ENCODE measurements around the gene SLC26A8.
"Not testable (repeated sequence)": the region's sequence is repeated elsewhere in the genome, so short reads cannot be mapped to it uniquely, and the experiment has no call there.

Gene SLC26A8

DNA sequence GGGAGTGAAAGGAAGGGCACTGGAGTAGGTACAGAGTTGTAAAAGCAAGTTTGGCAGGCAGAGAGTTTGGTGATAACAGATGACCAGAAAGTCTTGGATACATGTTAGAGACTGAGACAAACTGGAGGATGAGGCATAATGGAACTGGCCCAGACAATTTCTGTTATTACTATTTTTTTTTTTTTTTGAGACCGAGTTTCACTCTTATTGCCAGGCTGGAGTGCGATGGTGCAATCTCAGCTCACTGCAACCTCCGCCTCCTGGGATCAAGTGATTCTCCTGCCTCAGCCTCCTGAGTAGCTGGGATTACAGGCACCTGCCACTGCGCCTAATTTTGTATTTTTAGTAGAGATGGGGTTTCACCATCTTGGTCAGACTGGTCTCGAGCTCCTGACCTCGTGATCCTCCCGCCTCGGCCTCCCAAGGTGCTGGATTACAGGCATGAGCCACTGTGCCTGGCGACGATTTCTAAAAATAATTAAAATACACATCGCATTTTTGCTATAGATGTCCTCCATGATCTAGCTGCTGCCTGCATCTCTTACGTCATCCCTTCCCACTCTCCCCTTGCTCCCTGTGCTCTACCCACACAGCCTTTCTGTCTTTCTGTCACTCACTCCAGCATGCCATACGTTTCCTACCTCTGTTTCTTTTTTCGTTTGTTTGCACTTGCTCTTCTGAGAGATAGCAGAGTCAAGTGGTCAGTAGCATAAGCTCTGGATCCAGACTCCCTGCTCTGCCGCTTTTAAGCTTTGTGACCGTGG is 26.7 kb upstream of the SLC26A8 start:
- DNase-seq = no peak

- DNase-seq = no peak
Observed at GRCh38 chr6:36050305-36050704, 25.9 kb upstream of the SLC26A8 start.

- no peak for DNase-seq
Observed at GRCh38 chr6:36049582-36049981, 25.1 kb upstream of the SLC26A8 start.

DNA sequence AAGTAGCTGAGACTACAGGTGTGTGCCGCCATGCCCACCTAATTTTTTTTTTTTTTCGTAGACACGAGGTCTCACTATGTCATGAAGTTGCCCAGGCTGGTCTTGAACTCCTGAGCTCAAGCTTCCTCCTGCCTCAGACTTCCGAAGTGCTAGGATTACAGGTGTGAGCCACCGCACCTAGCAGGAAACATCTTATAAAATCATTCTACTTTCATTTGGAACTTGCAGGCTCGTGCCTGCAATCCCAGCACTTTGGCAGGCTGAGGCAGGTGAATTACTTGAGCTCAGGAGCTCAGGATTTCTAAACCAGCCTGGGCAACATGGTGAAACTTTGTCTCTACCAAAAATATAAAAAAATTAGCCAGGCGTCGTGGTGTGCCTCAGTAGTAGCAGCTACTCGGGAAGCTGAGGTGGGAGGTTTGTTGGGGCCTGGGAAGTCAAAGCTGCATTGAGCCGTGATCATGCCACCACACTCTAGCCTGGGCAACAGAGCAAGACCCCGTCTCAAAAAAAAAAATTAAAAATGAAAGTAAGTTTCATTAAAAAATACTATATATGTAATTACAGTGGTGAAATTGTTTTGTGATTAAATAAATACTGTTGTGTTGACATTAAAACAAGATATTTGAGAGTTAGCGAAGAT is 18.3 kb upstream of the SLC26A8 start:
- no peak for DNase-seq

DNA sequence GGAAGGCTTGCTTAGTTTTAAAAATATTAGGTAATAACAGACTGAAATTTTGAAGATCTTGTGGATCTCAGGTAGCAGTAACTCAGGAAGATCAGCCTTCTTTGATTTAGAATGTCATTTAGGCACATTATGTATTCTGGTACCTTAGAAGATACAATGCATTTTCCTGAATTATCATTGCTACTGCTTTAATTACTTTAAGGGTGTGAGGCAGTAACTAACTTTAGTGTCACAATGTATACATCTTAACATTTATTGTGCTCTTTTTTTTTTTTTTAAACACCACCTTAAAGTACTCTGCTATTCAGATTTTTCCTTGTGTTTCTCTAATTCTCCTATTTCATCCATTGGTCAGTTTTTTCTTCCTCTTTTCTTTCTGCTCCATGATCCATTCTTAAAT is 16.5 kb upstream of the SLC26A8 start:
- DNase-seq = no peak

GRCh38 chr6:36039112-36039511 is 14.7 kb upstream of the SLC26A8 start:
- DNase-seq = no peak

- DNase-seq = no peak
Observed at GRCh38 chr6:36038120-36038876, 13.9 kb upstream of the SLC26A8 start.

GRCh38 chr6:36035225-36035624 is 10.8 kb upstream of the SLC26A8 start:
- no peak for DNase-seq

GRCh38 chr6:36034441-36034840 is 10.0 kb upstream of the SLC26A8 start:
- DNase-seq = no peak

DNA sequence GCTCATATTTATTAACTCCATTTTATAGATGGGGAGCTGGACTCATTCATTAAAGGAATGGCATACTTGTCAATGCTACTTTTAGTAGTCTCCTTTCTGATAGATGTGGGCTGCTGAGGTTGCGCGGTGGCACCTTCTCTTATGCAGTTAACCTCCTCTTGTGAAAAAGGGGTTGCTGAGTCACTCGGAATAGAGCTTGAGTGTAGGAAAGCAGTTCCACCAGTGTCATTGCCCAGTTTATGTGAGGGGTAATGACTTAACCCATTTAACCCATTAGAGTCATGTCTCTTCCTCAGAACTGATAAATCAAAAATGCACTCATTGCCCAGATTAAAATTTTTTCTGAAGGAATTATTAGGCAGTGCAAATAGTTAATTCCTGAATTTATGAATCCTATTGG is 9.5 kb upstream of the SLC26A8 start:
- DNase-seq = no peak

- DNase-seq = not testable (repeated sequence)
Observed at GRCh38 chr6:36033144-36033543, 8.7 kb upstream of the SLC26A8 start.

DNA sequence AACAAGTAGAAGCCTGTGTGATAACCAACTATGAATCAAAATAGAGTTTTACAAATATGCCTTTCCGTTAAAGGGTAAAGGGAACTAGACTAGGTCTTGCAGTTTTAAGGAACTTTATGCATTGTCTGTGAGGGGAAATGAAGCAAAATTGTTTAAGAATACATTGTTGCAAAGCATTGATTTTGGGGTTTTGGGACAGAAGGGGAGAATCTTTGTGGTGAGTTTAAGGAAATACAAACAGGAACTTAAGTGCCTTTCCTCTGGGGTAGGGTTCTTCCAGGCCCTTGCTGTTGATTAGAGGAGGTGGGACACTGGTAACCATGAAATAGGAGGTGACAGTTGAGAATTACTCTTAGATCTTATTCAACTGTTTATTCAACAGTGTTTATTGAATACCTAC is 7.8 kb upstream of the SLC26A8 start:
- DNase-seq = no peak

DNA sequence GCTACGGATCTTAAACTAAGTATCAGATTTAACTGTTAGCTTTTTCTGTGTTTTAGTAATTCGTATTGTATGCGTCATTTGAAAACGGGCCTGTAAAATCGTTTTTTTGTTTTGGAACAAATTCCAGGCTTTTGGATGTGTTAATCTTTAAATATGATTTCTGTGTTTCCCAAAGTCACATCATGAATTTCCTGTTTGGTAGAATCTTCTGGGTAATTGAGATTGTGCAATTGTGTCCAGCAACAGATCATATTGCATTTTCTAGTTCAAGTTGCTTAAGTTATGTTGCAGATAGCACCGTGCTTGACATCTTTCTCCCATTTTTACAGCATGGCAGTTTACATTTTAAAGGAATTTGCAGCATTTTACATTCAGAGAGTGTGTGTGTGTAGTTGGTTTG is 5.0 kb upstream of the SLC26A8 start:
- DNase-seq = no peak

DNA sequence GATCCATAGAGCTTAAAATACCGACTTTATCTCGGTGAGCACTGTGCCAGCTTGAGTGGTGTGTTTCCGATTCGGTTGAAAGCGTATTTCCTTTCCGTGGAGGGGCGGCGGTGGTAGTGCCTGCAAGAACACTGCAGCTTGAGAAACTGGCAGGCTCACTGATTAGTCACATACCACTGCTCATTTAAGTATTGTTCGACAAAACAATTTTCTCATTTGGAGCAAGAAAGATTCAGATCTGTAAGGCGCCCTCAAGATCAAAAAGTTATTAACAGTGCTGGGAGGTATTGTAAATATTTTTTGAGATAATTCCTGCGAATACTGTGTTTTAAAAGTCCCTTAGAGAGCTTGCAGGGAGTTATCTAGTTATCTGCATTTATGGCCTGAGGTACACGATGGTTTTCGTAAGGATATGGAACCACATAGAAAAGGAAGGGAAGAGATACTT is 4.5 kb upstream of the SLC26A8 start:
- peak; percentile 63 for DNase-seq

- DNase-seq = peak; percentile 15
Observed at GRCh38 chr6:36028088-36028876, 3.8 kb upstream of the SLC26A8 start.

- DNase-seq = peak; percentile 96
Observed at GRCh38 chr6:36027501-36028087, 3.2 kb upstream of the SLC26A8 start, which contains the start of gene MAPK14. TSS of gene MAPK14 (plus strand) at chr6:36027808. CDS start at chr6:36028158, 350 bp downstream.

DNA sequence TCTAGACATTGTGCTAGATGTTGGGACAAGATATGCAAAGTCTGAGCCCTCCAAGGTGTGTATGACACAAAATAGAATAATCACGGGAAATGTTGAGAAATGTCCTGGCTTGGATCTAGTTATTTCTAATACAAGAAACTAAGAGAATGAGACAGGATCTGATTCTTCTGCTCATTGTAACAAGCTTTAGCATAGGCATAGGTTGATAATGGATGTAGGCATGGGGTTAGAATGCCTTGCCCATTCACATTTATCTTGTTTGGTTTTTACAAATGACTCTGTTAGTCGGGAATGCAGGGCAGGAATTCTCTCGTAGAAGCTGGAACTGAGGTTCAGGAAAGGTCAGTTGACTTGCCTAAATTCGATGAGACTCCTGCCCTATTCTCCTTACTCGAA is 1.5 kb upstream of the SLC26A8 start:
- no peak for DNase-seq

DNA sequence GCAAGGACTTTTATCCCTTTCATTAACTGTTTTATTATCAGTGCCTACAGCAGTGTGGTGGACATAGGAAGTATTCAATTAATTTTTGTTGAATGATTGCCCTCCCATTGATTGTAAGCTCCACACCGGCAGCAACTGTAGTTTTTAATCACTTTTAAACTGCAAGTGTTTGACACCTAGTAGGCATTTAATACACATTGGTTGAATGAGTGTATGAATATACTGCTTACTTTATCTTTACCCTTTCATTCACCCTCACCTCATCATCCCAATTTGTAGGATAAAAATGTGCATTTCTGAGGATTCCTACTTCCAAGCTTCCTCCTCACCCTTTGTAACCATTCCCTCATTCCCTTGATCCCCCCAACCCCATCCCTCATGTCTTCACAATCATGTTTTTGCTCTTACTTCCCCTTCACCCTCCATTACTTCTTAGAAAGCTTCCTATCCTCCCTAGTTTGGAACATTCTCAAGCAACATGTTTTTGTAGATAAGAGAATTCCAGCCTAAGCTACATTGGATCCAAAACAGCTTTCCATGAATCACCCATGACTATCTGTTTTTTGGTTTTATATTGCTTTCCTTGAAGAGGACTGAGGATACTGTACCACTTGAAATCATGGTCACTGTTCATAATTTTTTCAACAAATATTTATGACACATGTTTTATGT is 955 bp upstream of the SLC26A8 start:
- no peak for DNase-seq

- DNase-seq = no peak
Observed at GRCh38 chr6:36020154-36020553, 4.3 kb downstream of the SLC26A8 start.

GRCh38 chr6:36019167-36019566 is 5.3 kb downstream of the SLC26A8 start:
- no peak for DNase-seq

GRCh38 chr6:36018339-36018738 is 6.1 kb downstream of the SLC26A8 start:
- DNase-seq = no peak

DNA sequence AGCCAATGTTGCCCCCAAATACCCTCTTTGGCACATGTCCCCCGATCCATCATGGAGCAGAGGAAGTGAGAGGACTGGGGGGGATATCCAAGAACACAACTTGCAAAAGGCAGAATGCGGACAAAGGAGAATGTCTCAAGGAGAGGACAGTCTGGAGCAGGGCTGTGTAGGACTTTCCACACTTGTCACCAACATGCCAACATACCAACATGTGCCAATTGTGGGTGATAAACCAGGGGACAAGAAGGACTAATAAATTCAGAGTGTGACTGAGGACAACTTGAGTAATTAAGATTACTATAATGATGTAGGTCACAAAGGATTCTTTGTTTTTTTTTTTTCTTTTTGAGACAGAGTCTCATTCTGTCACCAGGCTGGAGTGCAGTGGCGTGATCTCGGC is 8.8 kb downstream of the SLC26A8 start:
- DNase-seq = no peak
